CD14-positive monocyte (primary cell): ENCODE results near the gene LDLRAD4. TPM values are rescaled to one million over a fixed set of nuclear protein-coding genes. Genes with fewer than 3 reads are reported as not detected.

Experiments used
- DNase-seq, 3 donors: peaks; one replicate each; pipeline ENCODE4 v3.0.0-alpha.2; 2011 to 2022
- H2AFZ ChIP-seq: 2 replicates; pipeline ENCODE4 v1.6.0; 2012; ENCODE audit warnings: mild to moderate bottlenecking, low read depth, low read length, inconsistent platforms; ENCODE audit not compliant: insufficient read depth, poor library complexity, severe bottlenecking
- H3K27ac ChIP-seq, 2 donors: 1 replicate in 1 of 2; 2 replicates in 1 of 2; pipeline ENCODE4 v1.5.1; 2012 to 2013; ENCODE audit warnings: low read length in 2 of 2, control low read depth in 1 of 2, inconsistent platforms in 1 of 2, low read depth in 1 of 2, mild to moderate bottlenecking in 1 of 2
- H3K27me3 ChIP-seq, 2 donors: one replicate each; pipeline versions ENCODE4 v1.6.0 to v1.6.1; 2011 to 2013; ENCODE audit warnings: low read length in 2 of 2; ENCODE audit not compliant: control insufficient read depth in 2 of 2, insufficient read depth in 2 of 2
- H3K36me3 ChIP-seq, 2 donors: replicated peaks in 1 of 2; 1 replicate in 1 of 2; 2 replicates in 1 of 2; pipeline versions ENCODE4 v1.5.1 to v1.6.1; 2012 to 2013; ENCODE audit warnings: low read length in 2 of 2, control low read depth in 1 of 2, inconsistent platforms in 1 of 2, mild to moderate bottlenecking in 1 of 2; ENCODE audit not compliant: insufficient read depth in 2 of 2, control insufficient read depth in 1 of 2
- H3K4me1 ChIP-seq, 2 donors: 1 replicate in 1 of 2; 2 replicates in 1 of 2; pipeline versions ENCODE4 v1.5.1 to v1.6.1; 2012 to 2013; ENCODE audit warnings: low read length in 2 of 2, control low read depth in 1 of 2, inconsistent platforms in 1 of 2, mild to moderate bottlenecking in 1 of 2, moderate library complexity in 1 of 2; ENCODE audit not compliant: insufficient read depth in 2 of 2, control insufficient read depth in 1 of 2
- H3K4me2 ChIP-seq: replicated peaks from 2 replicates; pipeline ENCODE3; 2012; ENCODE audit warnings: low read length, moderate library complexity, mild to moderate bottlenecking; ENCODE audit not compliant: poor library complexity, severe bottlenecking; ENCODE audit errors: extremely low read depth
- H3K4me3 ChIP-seq, 3 experiments: fragments of 200-600 bp in 1 of 3; sonication (generic) in 1 of 3; replicated peaks in 1 of 3; 1 replicate in 2 of 3; 2 replicates in 1 of 3; pipeline ENCODE4 v1.5.1; 2011 to 2013; ENCODE audit warnings: low read length in 3 of 3, mild to moderate bottlenecking in 3 of 3, control low read depth in 2 of 3, low read depth in 2 of 3, inconsistent platforms in 1 of 3, moderate library complexity in 1 of 3
- H3K79me2 ChIP-seq: 2 replicates; pipeline ENCODE4 v1.6.0; 2012; ENCODE audit warnings: mild to moderate bottlenecking, control low read depth, inconsistent platforms, low read length, moderate library complexity; ENCODE audit not compliant: insufficient read depth
- H3K9ac ChIP-seq: 2 replicates; pipeline ENCODE4 v1.6.0; 2017; ENCODE audit warnings: low read length, mild to moderate bottlenecking; ENCODE audit not compliant: insufficient read depth, poor library complexity, severe bottlenecking
- H3K9me3 ChIP-seq, 2 donors: replicated peaks in 1 of 2; 1 replicate in 1 of 2; 2 replicates in 1 of 2; pipeline versions ENCODE4 v1.5.1 to v1.6.1; 2012 to 2013; ENCODE audit warnings: low read length in 2 of 2, control low read depth in 1 of 2; ENCODE audit not compliant: control insufficient read depth in 1 of 2, insufficient read depth in 1 of 2
- H4K20me1 ChIP-seq: 2 replicates; pipeline ENCODE4 v1.6.0; 2012; ENCODE audit warnings: mild to moderate bottlenecking, low read length, control low read depth, moderate library complexity; ENCODE audit not compliant: insufficient read depth
- H3K27ac Mint-ChIP-seq, 7 donors: one replicate each; pipeline ENCODE4 v1.8.0; 2020; ENCODE audit warnings: mild to moderate bottlenecking in 7 of 7, mixed read lengths in 7 of 7, moderate library complexity in 6 of 7, inconsistent platforms in 2 of 7
- H3K27me3 Mint-ChIP-seq, 3 donors: one replicate each; pipeline ENCODE4 v1.8.0; 2021 to 2022; ENCODE audit warnings: low read depth in 3 of 3, mild to moderate bottlenecking in 3 of 3, mixed read lengths in 3 of 3, moderate library complexity in 3 of 3, inconsistent platforms in 1 of 3
- H3K36me3 Mint-ChIP-seq, 2 donors: one replicate each; pipeline ENCODE4 v1.8.0; 2020; ENCODE audit warnings: mixed read lengths in 2 of 2, inconsistent platforms in 1 of 2, mild to moderate bottlenecking in 1 of 2
- H3K4me1 Mint-ChIP-seq: one replicate; pipeline ENCODE4 v1.8.0; 2020; ENCODE audit warnings: mild to moderate bottlenecking, mixed read lengths
- H3K4me3 Mint-ChIP-seq, 2 donors: one replicate each; pipeline ENCODE4 v1.8.0; 2020; ENCODE audit warnings: mild to moderate bottlenecking in 2 of 2, mixed read lengths in 2 of 2, moderate library complexity in 1 of 2
- H3K9me3 Mint-ChIP-seq, 7 donors: one replicate each; pipeline ENCODE4 v1.8.0; 2020 to 2022; ENCODE audit warnings: mixed read lengths in 7 of 7, mild to moderate bottlenecking in 6 of 7, moderate library complexity in 6 of 7, inconsistent platforms in 2 of 7
- WGBS: methylation state at CpG from one replicate; pipeline ENCODE4 v1.1.5; 2013; ENCODE audit warnings: missing lambda C conversion rate; ENCODE audit not compliant: insufficient coverage; 5-methylcytosine and 5-hydroxymethylcytosine counted together
- intact Hi-C, 2 donors: fragments of 100-400 bp; cut with micrococcal nuclease; formaldehyde crosslinking; loops; one replicate each; pipeline versions ENCODE4 v1.15.0 to v1.15.1; 2023
- polyA plus RNA-seq, 3 donors: library from polyadenylated mRNA; depleted of rRNA in 1 of 3; unstranded in 2 of 3; stranded (reverse) in 1 of 3; fragments of 300-500 nt in 2 of 3; fragments of >200 nt in 1 of 3; fragmentation: Illumina TruSeq in 2 of 3; gene quantifications; 1 replicate in 2 of 3; 2 replicates in 1 of 3; pipeline ENCODE4 v1.2.3, GENCODE V29; 2012 to 2021
- TF ChIP-seq, protein P1 (sequence below): fragments of 200-600 bp; IDR thresholded peaks from one replicate; pipeline ENCODE4 v1.8.0; 2022; ENCODE audit warnings: antibody characterized with exemption, mild to moderate bottlenecking

LDLRAD4 gene
- polyA plus RNA-seq, 3 donors = 13.5 to 15.4 (median 13.8) TPM

DNA sequence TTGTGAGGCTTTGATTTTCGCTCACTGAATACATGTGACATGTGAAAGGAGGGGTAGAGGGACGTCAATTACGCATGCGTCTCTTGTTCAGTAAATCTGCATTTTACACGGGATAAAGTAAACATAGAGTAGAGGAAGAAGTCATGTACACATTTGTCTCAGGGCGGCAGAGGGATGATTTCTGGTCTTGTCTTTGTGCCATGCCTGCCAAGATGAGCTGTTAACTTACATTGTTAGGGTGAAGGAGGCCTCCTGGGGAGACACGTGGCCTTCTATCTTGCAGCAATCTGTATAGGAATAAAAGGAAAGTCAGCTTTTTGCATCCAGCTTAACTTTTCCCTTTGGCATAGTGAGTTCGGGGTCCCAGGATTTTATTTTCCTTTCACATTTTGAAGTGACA is 106.3 kb downstream of the LDLRAD4 start:
- H3K9me3 ChIP-seq = no peaks in the 10 kb centered on the region
- H3K4me3 ChIP-seq = no peak overlapping the region
- Mint-ChIP-seq H3K4me3 (no peak overlapping the region), H3K27me3 (peaks cover 0 to 4% (median 0%) of the 10 kb centered on the region in 3 donors), H3K36me3 (no peaks in the 10 kb centered on the region), H3K27ac (no peak overlapping the region), H3K9me3 (peaks cover 3 to 8% (median 5%) of the 10 kb centered on the region in 7 donors), H3K4me1 (no peaks in the 10 kb centered on the region)
- H4K20me1 ChIP-seq = no peaks in the 10 kb centered on the region
- no peaks in the 10 kb centered on the region for H3K36me3 ChIP-seq
- intact Hi-C loops = no loop called here
- no peak overlapping the region for H3K9ac ChIP-seq
- WGBS = 90% methylated on average over 7 of the region's 8 CpGs
- no peaks in the 10 kb centered on the region for H3K4me1 ChIP-seq
- TF ChIP-seq, protein P1, sequence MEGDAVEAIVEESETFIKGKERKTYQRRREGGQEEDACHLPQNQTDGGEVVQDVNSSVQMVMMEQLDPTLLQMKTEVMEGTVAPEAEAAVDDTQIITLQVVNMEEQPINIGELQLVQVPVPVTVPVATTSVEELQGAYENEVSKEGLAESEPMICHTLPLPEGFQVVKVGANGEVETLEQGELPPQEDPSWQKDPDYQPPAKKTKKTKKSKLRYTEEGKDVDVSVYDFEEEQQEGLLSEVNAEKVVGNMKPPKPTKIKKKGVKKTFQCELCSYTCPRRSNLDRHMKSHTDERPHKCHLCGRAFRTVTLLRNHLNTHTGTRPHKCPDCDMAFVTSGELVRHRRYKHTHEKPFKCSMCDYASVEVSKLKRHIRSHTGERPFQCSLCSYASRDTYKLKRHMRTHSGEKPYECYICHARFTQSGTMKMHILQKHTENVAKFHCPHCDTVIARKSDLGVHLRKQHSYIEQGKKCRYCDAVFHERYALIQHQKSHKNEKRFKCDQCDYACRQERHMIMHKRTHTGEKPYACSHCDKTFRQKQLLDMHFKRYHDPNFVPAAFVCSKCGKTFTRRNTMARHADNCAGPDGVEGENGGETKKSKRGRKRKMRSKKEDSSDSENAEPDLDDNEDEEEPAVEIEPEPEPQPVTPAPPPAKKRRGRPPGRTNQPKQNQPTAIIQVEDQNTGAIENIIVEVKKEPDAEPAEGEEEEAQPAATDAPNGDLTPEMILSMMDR = no peak
- no peak overlapping the region for H3K4me2 ChIP-seq
- no peak overlapping the region for H3K27ac ChIP-seq
- H3K79me2 ChIP-seq = no peaks in the 10 kb centered on the region
- no peak for DNase-seq
- H3K27me3 ChIP-seq = no peaks in the 10 kb centered on the region
- no peak overlapping the region for H2AFZ ChIP-seq

DNA sequence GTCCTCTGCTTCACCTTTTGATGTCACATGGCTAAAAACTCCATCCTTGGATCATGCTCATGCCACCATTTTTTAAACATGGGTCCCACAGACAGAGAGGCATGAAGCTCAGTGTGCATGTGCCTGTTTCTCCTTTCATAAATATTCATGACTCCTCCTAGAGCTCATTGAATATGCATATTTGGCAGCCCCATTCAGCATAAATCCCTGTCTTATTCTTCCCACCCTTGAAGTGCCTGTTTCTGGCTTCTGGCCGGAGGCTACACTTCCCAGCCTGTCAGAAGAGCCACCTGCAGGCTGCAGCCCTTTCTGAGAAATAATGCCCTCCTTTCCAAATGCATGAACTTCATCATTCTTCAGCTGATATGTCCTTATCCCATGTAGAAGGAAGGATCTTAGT is 109.7 kb downstream of the LDLRAD4 start:
- intact Hi-C loops = no loop called here
- H3K27ac Mint-ChIP-seq = peak overlapping the region in 1 of 7 donors; percentile 82
- TF ChIP-seq, protein P1 = no peak
- peaks cover 0 to 4% (median 0%) of the 10 kb centered on the region in 3 donors for H3K27me3 Mint-ChIP-seq
- DNase-seq = no peak
- H2AFZ ChIP-seq = no peak overlapping the region
- H3K27me3 ChIP-seq = no peaks in the 10 kb centered on the region
- H3K36me3 ChIP-seq = no peaks in the 10 kb centered on the region
- H3K4me1 ChIP-seq = no peaks in the 10 kb centered on the region
- H3K36me3 Mint-ChIP-seq = no peaks in the 10 kb centered on the region
- WGBS = 100% methylated on average over 1 of the region's 1 CpG
- H3K9me3 ChIP-seq = no peaks in the 10 kb centered on the region
- H4K20me1 ChIP-seq = peaks cover 4% of the 10 kb centered on the region
- H3K79me2 ChIP-seq = no peaks in the 10 kb centered on the region
- no peaks in the 10 kb centered on the region for H3K4me1 Mint-ChIP-seq
- no peak overlapping the region for H3K4me2 ChIP-seq
- no peak overlapping the region for H3K9ac ChIP-seq
- H3K27ac ChIP-seq = no peak overlapping the region
- no peak overlapping the region for H3K4me3 ChIP-seq
- peaks cover 3 to 8% (median 6%) of the 10 kb centered on the region in 7 donors for H3K9me3 Mint-ChIP-seq
- no peak overlapping the region for H3K4me3 Mint-ChIP-seq
